ENCODE data around the gene SLC25A43. TPM values are rescaled to one million over a fixed set of nuclear protein-coding genes. Genes with fewer than 3 reads are reported as not detected.

The SLC25A43 gene
- total and polyA plus RNA-seq, 2 experiments from 2014 or later, result 13.1 to 14.9 TPM

DNA sequence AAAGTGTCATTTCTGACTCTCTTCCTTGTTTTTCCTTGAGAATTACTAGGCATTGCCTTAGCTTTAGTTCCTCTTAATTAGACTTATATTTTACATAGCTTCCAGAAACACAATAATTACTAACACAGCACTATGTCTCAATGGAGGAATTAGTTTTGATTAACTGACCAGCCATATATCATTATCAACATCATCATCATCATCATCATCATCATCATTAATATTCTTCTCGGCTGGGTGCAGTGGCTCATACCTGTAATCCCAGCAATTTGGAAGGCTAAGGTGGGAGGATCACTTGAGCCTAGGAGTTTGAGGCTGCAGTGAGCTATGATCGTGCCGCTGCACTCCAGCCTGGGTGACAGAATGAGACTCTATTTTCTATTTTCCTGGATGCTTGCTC, 66.4 kb downstream of the SLC25A43 start:
- no peaks in the 10 kb centered on the region for H3K9me3 ChIP-seq (ENCODE audit: low read depth)
- WGBS (ENCODE audit: low lambda C conversion rate, missing lambda C conversion rate), result 88% methylated on average over 3 of the region's 3 CpGs
- no peak overlapping the region for H2AFZ ChIP-seq
- no peak for DNase-seq (ENCODE audit: low spot score)
- H3K27ac ChIP-seq, result no peak overlapping the region
- no peak overlapping the region for H3K4me2 ChIP-seq
- H3K27me3 ChIP-seq, result no peaks in the 10 kb centered on the region
- H3K9me2 ChIP-seq (replicated peaks; ENCODE audit: insufficient read depth), result no peaks in the 10 kb centered on the region
- H4K20me1 ChIP-seq (ENCODE audit: insufficient read depth, poor library complexity, severe bottlenecking), result peaks cover 3% of the 10 kb centered on the region
- H3K4me3 ChIP-seq, result no peak overlapping the region
- H3K4me1 ChIP-seq (ENCODE audit: insufficient read depth), result no peaks in the 10 kb centered on the region
- H3K36me3 ChIP-seq (replicated peaks; ENCODE audit: insufficient read depth, low read depth), result no peaks in the 10 kb centered on the region
- H3K79me2 ChIP-seq, result peaks cover 6% of the 10 kb centered on the region
- no peak for TF ChIP-seq EZH2phosphoT487 (IDR thresholded peaks at IDR 0.05; ENCODE audit: low read depth, severe bottlenecking, unreplicated experiment)
- TF ChIP-seq, protein P1, sequence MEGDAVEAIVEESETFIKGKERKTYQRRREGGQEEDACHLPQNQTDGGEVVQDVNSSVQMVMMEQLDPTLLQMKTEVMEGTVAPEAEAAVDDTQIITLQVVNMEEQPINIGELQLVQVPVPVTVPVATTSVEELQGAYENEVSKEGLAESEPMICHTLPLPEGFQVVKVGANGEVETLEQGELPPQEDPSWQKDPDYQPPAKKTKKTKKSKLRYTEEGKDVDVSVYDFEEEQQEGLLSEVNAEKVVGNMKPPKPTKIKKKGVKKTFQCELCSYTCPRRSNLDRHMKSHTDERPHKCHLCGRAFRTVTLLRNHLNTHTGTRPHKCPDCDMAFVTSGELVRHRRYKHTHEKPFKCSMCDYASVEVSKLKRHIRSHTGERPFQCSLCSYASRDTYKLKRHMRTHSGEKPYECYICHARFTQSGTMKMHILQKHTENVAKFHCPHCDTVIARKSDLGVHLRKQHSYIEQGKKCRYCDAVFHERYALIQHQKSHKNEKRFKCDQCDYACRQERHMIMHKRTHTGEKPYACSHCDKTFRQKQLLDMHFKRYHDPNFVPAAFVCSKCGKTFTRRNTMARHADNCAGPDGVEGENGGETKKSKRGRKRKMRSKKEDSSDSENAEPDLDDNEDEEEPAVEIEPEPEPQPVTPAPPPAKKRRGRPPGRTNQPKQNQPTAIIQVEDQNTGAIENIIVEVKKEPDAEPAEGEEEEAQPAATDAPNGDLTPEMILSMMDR (IDR thresholded peaks at IDR 0.05; ENCODE audit: poor library complexity), result no peak
- TF ChIP-seq EZH2 (IDR thresholded peaks at IDR 0.05; ENCODE audit: borderline replicate concordance), result no peak

DNA sequence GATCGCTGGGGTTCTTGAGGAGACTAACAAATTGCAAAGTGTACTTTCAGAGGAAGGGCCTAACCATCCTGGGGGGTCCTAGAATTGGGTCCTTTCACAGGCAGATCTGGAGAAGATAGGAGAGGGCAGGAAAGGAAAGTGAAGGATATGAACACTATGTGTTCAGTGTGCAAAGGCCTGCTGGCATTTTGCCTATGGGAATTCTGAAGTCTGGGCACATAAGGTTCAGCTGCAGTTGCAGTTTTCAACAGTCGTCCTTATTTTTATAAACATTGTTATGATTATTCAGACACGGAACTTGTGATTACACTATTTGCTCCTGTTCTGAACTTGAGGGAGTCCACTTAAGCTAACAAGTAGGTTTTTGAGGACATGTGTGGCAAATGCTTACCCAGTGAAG, 67.8 kb downstream of the SLC25A43 start:
- Histone ChIP-seq H2AFZ (no peak overlapping the region), H3K9me3 (ENCODE audit: low read depth) (no peaks in the 10 kb centered on the region), H3K79me2 (peaks cover 6% of the 10 kb centered on the region), H3K27me3 (no peaks in the 10 kb centered on the region), H3K9me2 (replicated peaks; ENCODE audit: insufficient read depth) (no peaks in the 10 kb centered on the region), H3K27ac (no peak overlapping the region), H3K36me3 (replicated peaks; ENCODE audit: insufficient read depth, low read depth) (no peaks in the 10 kb centered on the region), H4K20me1 (ENCODE audit: insufficient read depth, poor library complexity, severe bottlenecking) (peaks cover 3% of the 10 kb centered on the region), H3K4me3 (no peak overlapping the region), H3K4me2 (no peak overlapping the region), H3K4me1 (ENCODE audit: insufficient read depth) (no peaks in the 10 kb centered on the region)
- WGBS (ENCODE audit: low lambda C conversion rate, missing lambda C conversion rate), result 78% methylated on average over 3 of the region's 3 CpGs
- no peak for DNase-seq (ENCODE audit: low spot score)
- no peak for TF ChIP-seq EZH2phosphoT487 (IDR thresholded peaks at IDR 0.05; ENCODE audit: low read depth, severe bottlenecking, unreplicated experiment)
- no peak for TF ChIP-seq EZH2 (IDR thresholded peaks at IDR 0.05; ENCODE audit: borderline replicate concordance)
- TF ChIP-seq, protein P1 (IDR thresholded peaks at IDR 0.05; ENCODE audit: poor library complexity), result no peak

DNA sequence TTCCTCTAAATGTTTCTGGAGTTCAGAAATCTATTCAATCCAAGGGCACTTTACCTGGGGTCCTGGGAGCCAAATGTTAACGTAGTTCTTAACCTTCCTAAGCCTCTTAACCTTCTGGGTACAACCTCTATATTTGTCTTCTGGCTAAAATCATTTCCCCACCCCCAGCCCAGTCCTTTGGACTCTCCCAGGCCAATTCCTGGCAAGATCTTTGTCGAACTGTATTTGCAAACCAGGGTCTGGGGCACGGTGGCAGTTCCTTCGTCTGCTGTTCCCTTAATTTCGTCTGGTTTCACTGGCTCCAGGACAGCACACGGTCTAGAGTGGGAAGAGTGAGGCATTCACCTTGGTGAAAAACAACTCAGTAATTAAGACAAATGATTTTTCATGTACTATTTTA, 68.3 kb downstream of the SLC25A43 start:
- H3K27me3 ChIP-seq, result no peaks in the 10 kb centered on the region
- no peaks in the 10 kb centered on the region for H3K9me3 ChIP-seq (ENCODE audit: low read depth)
- H4K20me1 ChIP-seq (ENCODE audit: insufficient read depth, poor library complexity, severe bottlenecking), result peaks cover 3% of the 10 kb centered on the region
- H3K4me1 ChIP-seq (ENCODE audit: insufficient read depth), result no peaks in the 10 kb centered on the region
- peak overlapping the region; percentile 35 for H3K27ac ChIP-seq
- WGBS (ENCODE audit: low lambda C conversion rate, missing lambda C conversion rate), result 67% methylated on average over 6 of the region's 6 CpGs
- no peaks in the 10 kb centered on the region for H3K9me2 ChIP-seq (replicated peaks; ENCODE audit: insufficient read depth)
- H3K36me3 ChIP-seq (replicated peaks; ENCODE audit: insufficient read depth, low read depth), result no peaks in the 10 kb centered on the region
- no peak for DNase-seq (ENCODE audit: low spot score)
- H2AFZ ChIP-seq, result no peak overlapping the region
- no peak for TF ChIP-seq EZH2phosphoT487 (IDR thresholded peaks at IDR 0.05; ENCODE audit: low read depth, severe bottlenecking, unreplicated experiment)
- TF ChIP-seq, protein P1 (IDR thresholded peaks at IDR 0.05; ENCODE audit: poor library complexity), result no peak
- TF ChIP-seq EZH2 (IDR thresholded peaks at IDR 0.05; ENCODE audit: borderline replicate concordance), result no peak
- peaks cover 6% of the 10 kb centered on the region for H3K79me2 ChIP-seq
- H3K4me2 ChIP-seq, result peak overlapping the region; percentile 68
- no peak overlapping the region for H3K4me3 ChIP-seq
